Activated CD4-positive, alpha-beta T cell treated with anti-CD3 and anti-CD28 coated beads, Interleukin-2, Interleukin-4, amounts not matched to agents 100 ng/mL and 50 ng/mL, durations not matched to agents 16 hours and 8 hours (primary cell): ENCODE data around the gene AGXT.
A peak's percentile ranks its signal among the peaks of the same experiment; 100 is the strongest.

Experiments used
- DNase-seq: peaks from one replicate; pipeline ENCODE4 v3.0.0-alpha.2; 2020; ENCODE audit warnings: low spot score

AGXT gene

DNA sequence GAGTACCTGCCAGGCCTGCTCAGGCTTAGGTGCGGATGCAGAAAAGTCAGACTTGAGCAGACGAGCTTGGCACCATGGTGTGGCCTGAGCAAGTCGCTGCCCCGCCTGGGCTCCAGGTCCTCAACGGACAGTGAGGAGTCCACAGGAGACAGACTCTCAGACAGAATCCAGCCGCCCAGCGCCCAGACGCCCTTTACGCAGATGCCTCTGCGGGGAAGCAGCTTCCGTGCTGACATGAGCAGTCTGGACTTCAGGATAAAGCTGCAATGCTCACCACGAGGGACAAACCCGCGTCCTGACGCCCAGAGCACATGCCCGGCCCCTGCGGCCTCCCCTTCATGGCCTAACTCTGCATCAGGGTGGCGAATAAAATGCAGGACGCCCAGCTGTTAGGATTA is 30.8 kb downstream of the AGXT start:
- DNase-seq = no peak

DNA sequence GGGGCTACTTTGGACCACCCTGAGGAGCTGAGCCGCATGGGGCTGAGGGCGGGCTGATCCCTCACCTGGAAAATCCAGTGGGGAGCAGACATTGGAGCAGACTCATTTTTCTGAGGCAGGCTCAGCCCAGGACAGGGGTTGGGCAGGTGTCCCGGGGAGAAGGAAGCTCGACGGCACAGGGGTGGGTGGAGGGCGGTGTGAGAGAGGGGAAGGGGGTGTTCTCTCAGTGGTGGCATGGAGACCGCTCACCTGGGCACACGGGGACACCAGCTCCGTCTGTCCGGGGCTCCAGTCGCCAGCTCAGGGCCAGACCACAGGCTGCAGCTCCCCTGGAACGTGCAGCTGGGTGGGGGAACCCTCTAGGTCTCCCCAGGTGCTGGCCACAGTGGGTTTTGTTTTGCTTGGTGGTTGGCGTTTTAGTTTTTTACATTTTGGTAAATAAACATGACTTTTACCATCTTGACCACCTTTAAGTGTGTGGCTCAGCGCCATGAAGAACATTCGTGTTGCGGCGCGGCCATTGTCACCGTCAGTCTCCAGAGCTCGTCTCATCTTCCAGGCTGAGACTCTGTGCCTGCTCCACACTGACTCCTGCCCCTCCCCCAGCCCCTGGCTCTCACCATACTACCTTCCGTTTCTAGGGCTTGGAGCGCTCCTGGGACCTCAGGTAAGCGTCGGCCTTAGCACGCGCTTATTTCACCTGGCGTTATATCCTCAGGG is 31.7 kb downstream of the AGXT start:
- no peak for DNase-seq

DNA sequence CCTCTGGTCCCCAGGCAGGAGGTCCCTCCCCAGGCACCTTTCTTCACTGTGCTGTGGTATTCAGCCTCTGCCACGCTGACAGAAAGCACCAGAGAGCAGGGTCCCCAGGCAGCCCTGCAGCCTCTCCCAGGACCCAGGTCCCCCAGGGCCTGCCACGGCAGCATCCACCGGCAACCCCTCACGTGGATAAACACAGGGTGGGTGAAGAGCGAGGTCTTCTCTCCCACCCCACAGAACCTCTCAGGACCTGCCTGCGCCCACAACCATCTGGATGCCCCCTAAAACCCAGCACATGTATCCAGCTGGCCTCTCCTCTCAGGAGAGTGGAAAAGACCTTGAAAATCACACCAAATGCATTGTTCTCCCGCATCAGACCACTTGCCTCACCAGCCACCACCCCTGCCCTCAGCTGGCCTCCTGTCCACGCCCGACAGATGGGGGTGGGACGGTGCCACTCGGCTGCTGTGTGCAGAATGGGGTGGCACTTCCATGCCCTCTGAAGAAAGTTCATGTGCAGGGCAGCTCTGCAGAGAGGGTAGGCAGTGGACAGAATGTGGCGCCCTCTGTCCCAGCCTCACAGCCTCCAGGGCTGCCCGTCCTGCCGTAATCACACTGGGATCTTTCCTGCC is 33.5 kb downstream of the AGXT start:
- DNase-seq = no peak

- no peak for DNase-seq
Measured at GRCh38 chr2:240902615-240903041, 34.0 kb downstream of the AGXT start.

DNA sequence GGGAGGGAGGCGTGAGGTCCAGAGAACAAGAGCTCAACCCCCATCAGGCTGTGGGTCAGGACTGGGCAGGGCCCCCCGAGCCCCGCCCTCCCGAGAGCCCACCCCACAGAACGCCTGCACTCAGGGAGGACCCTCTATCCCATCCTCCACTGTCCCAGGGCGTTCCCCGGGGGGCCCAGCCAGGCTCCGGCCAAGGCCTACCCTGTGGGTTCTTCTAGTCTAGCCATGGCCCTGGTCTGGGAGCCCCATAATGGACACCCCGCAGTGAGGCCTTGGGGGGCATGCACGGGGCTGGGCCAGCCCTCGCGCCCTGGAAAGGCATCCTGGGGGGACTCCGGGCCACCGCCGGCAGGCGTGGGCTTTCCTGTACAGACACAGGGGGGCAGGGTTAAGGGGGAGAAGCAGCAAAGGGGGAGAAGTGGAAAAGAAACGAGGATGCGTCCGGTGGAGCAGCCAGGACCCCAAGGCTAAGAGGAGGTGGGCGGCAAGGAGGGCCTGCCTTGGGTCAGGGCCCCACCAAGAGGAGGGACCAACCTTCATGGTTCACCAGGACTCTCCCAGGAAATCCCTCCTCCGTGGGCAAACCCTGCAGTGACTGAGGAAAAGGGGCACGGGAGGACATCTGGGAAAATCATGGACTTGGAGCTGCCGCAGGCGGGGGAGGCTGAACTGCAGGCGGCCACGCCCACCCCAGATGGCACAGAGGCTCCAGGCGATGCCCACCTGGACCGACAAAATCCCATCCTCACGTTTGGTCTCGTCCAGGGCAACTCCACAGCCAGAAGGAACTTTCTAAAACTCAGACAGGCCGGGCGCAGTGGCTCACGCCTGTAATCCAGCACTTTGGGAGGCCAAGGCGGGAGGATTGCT is 34.8 kb downstream of the AGXT start:
- no peak for DNase-seq

- DNase-seq = no peak
Measured at GRCh38 chr2:240904216-240905175, 35.9 kb downstream of the AGXT start.

DNA sequence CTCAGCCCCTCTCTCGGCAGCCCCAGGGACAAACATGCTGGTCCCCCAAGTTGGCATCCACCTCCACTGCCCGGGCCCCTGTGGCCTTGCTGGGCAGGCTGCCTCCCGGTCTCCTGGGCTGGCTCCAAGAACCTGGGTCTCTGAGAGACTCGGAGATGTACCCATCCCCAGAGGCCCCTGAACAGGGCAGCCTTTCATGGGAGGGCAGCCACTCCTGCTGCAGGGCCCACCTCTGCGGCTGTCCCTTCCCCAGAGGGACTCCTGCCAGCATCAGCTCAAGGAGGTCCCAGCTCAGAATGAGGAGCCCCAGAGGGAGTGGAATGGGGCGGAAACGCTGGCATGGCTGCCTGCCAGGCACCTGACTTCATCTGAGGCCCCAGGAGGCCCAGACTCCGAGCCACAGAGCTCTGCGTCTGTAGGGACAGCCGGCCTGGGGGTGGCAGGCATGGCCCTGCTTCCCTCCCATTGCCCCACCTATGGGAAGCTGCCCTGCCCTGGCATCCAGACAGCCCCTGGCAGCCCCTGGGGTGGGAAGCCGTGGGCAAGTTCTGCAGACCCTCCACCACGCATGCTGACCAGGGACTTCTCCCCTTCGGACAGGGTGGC is 36.7 kb downstream of the AGXT start:
- no peak for DNase-seq

DNA sequence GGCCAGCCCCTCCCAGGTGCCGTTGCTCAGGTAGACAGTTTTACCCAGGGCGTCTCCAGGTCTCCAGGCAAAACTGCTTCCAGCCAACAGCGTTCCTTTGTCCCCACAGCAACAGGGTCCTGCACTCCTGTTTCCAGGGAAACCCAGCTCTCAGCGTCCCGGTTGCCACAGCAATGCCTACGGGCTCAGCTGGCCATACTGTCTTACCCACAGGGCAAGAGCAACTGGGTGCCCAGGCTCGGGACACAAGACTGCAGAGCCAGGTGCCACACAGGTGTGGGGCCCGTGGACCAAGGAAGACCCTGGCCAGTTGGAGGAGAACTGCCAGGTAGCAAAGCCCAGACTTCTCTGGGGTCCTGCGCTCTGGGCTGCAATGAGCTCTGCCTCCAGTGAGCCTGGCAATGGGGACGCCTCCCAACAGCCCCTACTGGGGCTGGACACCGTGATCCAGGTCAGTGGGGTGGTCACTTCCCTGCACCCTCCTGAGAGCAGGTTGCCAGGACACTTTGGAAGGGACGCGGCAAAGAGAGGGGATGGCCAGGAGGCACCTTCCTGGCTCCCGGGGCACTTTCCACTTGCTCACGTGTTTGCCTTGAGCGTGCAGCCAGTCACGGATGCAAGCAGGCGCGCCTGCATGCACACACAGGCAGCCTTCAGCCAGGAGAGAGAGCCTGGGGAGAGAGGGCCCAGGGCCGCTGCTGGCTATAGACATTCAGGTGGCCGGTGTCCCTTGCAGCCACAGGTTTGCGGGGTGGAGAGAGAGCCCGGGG is 37.7 kb downstream of the AGXT start, which contains the start of gene CROCC2:
Gene CROCC2, plus strand, starts transcription at position 196 of the 770 bp plus-strand sequence. Its CDS starts 178 bp downstream, at position 374.
- DNase-seq = no peak

GRCh38 chr2:240906911-240907590 is 38.4 kb downstream of the AGXT start:
- no peak for DNase-seq

GRCh38 chr2:240909216-240909974 is 40.8 kb downstream of the AGXT start:
- no peak for DNase-seq

DNA sequence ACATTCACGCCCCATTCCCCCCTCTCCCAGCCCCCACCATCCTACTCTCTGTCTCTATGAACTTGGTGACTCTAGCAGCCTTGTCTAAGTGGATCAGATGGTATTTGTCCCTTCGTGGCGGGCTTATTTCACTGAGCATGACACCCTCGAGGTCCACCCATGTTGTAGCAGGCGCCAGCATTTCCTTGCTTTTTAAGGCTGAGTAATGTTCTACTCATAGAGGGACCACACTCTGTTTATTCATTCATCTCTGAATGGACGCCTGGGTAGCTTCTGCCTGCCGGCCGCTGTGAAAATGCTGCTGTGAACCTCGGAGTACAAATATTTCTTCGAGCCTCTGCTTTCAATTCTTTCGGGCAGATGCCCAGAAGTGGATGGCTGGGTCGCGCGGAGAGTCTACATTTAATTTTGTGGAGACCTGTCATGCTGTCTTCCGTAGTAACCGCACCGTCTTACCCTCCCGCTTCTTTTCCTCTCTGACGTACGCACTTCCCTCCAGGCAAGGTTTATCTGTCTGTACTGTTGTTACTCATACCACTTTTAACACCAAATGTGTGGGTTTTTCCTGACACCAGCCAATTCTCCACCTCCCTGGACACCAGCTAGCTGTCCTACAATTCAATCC is 43.1 kb downstream of the AGXT start:
- DNase-seq = no peak

DNA sequence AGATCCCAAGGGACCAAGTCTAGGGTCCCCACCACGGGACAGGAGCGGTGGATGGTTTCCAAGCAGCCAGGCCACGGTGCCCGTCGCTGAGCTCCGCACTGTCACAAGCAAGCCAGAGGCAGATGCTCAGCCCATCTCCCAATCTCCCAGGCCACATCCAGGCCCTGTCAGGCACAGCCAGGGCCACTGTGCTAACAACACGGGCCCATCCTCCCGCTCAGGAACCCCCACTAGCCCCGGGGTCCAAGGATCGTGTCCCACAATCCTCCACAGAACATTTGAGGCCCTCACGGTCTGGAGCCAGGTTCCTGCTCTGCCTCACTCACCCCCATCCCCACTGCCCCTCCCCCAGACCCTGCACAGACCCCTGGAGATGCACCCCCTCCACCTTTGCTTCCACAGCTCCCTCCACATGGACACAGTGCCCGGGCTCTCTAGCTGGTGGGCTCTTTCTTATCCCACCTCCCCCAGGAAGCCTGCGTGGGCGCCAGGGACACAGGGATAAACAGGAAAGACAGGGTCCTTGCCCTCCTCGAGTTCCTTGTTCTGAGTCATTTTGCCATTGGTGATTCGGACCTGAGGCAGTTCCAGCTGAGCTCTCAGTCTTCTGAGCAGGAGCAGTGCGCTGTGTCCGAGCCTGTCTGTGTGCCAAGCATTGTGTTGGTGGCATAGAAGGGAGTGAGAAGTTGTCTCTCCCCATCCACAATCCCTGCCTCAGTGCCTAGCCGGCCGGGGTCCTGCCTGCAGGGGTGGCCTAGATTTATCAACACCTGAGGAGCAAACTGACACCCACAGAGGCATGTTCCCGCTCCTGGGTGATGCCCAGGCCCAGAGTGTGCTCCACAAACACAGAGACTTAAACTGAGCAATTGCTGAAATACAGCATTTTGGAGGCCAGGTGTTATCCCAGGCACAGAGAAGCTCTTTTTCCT is 44.5 kb downstream of the AGXT start:
- no peak for DNase-seq

DNA sequence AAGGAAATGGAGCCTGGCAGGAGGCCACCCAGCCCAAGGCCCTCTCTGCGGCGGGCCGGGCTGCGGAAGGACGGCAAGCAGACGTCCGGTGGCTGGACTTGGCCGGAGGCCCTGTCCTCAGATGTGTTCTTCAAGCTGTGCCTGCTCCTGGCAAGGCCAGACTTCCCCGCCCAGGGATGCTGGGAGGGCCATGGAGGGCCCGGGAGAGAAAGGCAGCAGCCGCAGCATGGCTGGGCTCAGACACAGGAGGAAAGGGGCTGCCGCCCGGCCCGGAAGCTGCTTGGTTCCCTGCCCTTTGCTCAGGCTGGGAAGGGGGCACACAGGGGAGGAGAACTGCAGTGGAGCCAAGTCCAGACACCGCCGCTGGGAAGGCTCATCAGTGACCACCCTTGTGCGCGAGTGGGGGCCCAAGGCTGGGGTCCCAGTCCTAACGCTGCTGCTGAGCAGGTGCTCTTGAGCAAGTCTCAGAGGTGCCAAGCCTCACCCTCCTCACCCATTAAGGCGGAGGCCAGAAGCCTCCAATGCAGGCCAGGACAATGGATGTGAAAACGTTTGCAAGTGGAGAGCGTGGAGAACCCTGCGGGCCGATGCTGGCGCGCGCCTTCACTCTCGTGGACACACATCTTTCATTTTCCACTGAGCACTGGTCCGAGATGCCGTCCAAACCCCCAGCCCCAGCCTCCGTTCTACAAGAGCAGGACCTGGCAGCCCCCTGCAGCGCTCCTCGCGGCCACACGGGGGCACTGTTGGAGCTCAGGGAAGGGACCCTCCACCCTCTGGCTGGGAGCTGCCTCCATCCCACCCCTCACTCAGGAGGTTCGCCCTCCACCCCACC is 45.4 kb downstream of the AGXT start:
- peak; percentile 60 for DNase-seq

DNA sequence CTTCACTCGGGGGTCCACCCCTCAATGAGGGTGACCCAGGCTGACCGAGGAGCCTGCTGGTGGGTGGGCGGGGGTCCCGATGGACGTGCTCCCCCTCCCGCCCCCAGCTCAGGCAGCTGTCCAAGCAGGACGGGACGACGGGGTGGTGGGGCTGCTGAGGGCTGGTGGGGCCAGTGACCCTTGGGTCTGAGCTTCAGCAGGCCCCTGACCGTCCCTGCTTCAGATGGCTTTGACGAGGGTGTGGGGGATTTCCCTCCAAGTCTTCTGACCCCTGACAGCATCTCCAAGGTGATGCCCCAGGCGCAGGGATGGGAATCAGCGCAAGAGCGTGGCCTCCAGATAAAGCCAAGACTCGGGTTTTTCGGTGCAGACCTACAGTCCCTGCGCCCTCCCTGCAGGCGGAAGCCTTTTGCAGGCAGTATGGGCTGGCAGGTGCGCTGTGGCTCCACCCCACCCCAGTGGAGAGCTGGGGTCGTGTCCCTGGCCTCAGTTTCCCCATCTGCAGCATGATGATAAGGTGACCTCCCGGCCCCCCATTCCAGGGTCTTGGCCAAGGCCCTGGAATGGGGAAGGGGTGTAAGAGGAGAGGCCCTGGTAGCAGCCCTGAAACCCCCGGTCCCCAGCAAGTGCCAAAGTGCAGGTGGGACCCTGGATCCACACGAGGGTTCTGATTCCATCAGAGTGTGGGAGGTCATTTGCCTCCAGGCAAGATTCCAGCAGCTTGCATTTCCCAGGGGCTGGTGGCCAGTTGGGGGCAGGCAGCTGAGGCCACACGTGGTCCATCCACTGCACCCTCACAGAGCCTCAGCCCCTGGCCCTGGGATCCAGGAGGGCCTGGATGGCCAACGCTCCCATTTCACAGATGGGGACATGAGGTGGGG is 46.3 kb downstream of the AGXT start:
- no peak for DNase-seq

DNA sequence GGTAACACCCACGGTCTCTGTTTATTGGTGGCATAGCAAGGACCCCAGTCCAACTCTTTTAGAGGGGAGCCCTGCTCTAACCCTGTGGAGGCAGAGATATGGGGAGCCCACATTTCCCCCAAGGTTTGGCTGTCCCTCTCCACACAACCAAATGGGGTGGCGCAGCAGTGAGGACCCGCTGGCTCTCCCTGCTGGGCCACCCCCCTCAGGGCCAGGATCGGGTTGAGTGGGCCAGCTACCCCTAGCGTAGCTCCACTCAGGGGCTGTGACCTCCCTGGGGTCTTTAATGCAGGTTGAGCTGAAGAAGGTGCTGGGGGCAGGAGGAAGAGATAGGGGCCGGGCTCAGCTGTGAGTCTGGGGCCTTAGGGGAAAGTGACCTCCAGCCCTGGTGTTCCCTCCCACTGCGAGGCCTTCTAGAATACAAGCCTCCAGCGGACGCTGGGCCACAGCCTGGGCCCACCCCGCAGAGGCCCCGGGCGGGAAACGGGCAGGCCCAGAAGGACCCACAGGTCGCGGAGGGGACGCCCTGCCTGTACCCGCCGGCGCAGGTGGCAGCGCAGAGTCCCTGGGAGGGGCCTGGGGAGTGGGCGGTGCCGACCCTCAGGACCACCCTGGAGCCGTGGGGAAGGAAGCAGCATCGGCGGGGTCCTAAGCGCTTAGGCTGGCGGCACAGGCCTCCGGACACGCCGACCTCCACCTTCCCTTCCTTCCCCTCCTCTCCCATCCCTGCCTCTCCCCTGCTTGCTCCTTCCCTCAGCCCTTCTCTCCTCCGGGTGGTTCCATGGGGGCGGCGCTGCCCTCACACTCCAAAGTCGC is 47.1 kb downstream of the AGXT start:
- no peak for DNase-seq
